Measurements from ENCODE around the gene LAMA5.

The LAMA5 gene

GRCh38 chr20:62329389-62330377 is 37.4 kb downstream of the LAMA5 start:
- DNase-seq (ENCODE audit: low read depth in 2 of 3, low spot score in 2 of 3): no peak

GRCh38 chr20:62328684-62329388 is 38.3 kb downstream of the LAMA5 start:
- DNase-seq (ENCODE audit: low read depth in 2 of 3, low spot score in 2 of 3): no peak

GRCh38 chr20:62327726-62328495 is 39.2 kb downstream of the LAMA5 start:
- DNase-seq (ENCODE audit: low read depth in 2 of 3, low spot score in 2 of 3): no peak

GRCh38 chr20:62326959-62327725 is 40.0 kb downstream of the LAMA5 start:
- DNase-seq (ENCODE audit: low read depth in 2 of 3, low spot score in 2 of 3): no peak

- DNase-seq (ENCODE audit: low read depth in 2 of 3, low spot score in 2 of 3): no peak
Observed at GRCh38 chr20:62326559-62326958, 40.6 kb downstream of the LAMA5 start.

GRCh38 chr20:62325172-62325905 is 41.8 kb downstream of the LAMA5 start:
- no peak for DNase-seq (ENCODE audit: low read depth in 2 of 3, low spot score in 2 of 3)

GRCh38 chr20:62323980-62324906 is 42.9 kb downstream of the LAMA5 start:
- no peak for DNase-seq (ENCODE audit: low read depth in 2 of 3, low spot score in 2 of 3)

GRCh38 chr20:62323146-62323979 is 43.7 kb downstream of the LAMA5 start:
- DNase-seq (ENCODE audit: low read depth in 2 of 3, low spot score in 2 of 3): no peak

GRCh38 chr20:62322492-62323041 is 44.5 kb downstream of the LAMA5 start:
- no peak for DNase-seq (ENCODE audit: low read depth in 2 of 3, low spot score in 2 of 3)

- DNase-seq (ENCODE audit: low read depth in 2 of 3, low spot score in 2 of 3): no peak
Observed at GRCh38 chr20:62321975-62322374, 45.1 kb downstream of the LAMA5 start.

- DNase-seq (ENCODE audit: low read depth in 2 of 3, low spot score in 2 of 3): no peak
Observed at GRCh38 chr20:62321521-62321948, 45.6 kb downstream of the LAMA5 start.

- DNase-seq (ENCODE audit: low read depth in 2 of 3, low spot score in 2 of 3): no peak
Observed at GRCh38 chr20:62320581-62321354, 46.3 kb downstream of the LAMA5 start.

GRCh38 chr20:62319346-62319909 is 47.7 kb downstream of the LAMA5 start:
- no peak for DNase-seq (ENCODE audit: low read depth in 2 of 3, low spot score in 2 of 3)

- no peak for DNase-seq (ENCODE audit: low read depth in 2 of 3, low spot score in 2 of 3)
Observed at GRCh38 chr20:62318400-62319345, 48.4 kb downstream of the LAMA5 start.

- no peak for DNase-seq (ENCODE audit: low read depth in 2 of 3, low spot score in 2 of 3)
Observed at GRCh38 chr20:62317167-62317655, 49.9 kb downstream of the LAMA5 start.
